ENCODE measurements around the gene AKAP10. TPM values are rescaled to one million over a fixed set of nuclear protein-coding genes. Genes with fewer than 3 reads are reported as not detected.

The AKAP10 gene
- total RNA-seq, 1 experiment from 2014 or later, result 23.3 TPM

DNA sequence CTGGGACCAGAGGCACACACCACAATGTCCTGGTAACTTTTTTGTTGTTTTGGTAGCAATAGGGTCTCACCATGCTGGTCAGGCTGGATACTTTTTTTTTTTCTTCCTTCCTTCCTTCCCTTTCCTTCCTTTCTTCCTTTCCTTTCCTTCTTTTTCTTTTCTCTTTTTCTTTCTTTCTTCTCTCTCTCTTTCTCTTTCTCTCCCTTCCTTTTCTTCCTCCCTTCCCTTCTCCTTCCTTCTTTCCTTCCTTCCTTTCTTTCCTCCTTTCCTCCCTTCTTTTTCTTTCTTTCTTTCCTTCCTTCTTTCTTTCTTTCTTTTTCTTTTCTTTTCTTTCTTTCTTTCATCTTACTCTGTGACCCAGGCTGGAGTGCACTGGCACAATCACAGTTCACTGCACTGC is 91.5 kb downstream of the AKAP10 start:
- POLR2A ChIA-PET (ENCODE audit: unreplicated experiment), result no interaction called here
- no peaks in the 10 kb centered on the region for H3K9me3 ChIP-seq (ENCODE audit: low read length)
- H3K27ac ChIP-seq (ENCODE audit: low read length), result no peak overlapping the region
- ATAC-seq, result no peak
- no peaks in the 10 kb centered on the region for H3K4me1 ChIP-seq (ENCODE audit: insufficient read depth, low read length)
- BruUV-seq (replicated peaks), result no TSS peak
- H3K4me2 ChIP-seq (ENCODE audit: low read length), result no peak overlapping the region
- intact Hi-C loops (cut with micrococcal nuclease), result no loop called here
- CTCF ChIA-PET, result no interaction called here
- no peak overlapping the region for H2AFZ ChIP-seq (ENCODE audit: low read length)
- H3K79me2 ChIP-seq (ENCODE audit: low read length), result no peaks in the 10 kb centered on the region
- no peaks in the 10 kb centered on the region for H3K27me3 ChIP-seq (ENCODE audit: low read length)
- H3K4me3 ChIP-seq (ENCODE audit: low read length), result no peak overlapping the region
- H3K9me2 ChIP-seq (replicated peaks; ENCODE audit: low read length), result no peaks in the 10 kb centered on the region
- DNase-seq, result no peak
- no peaks in the 10 kb centered on the region for H3F3A ChIP-seq (ENCODE audit: low read length, unreplicated experiment)
- H3K36me3 ChIP-seq (ENCODE audit: low read depth, low read length), result no peaks in the 10 kb centered on the region
- no peak for TF ChIP-seq EZH2 (IDR thresholded peaks at IDR 0.05; ENCODE audit: low read length, unreplicated experiment)
- TF ChIP-seq, protein P1, sequence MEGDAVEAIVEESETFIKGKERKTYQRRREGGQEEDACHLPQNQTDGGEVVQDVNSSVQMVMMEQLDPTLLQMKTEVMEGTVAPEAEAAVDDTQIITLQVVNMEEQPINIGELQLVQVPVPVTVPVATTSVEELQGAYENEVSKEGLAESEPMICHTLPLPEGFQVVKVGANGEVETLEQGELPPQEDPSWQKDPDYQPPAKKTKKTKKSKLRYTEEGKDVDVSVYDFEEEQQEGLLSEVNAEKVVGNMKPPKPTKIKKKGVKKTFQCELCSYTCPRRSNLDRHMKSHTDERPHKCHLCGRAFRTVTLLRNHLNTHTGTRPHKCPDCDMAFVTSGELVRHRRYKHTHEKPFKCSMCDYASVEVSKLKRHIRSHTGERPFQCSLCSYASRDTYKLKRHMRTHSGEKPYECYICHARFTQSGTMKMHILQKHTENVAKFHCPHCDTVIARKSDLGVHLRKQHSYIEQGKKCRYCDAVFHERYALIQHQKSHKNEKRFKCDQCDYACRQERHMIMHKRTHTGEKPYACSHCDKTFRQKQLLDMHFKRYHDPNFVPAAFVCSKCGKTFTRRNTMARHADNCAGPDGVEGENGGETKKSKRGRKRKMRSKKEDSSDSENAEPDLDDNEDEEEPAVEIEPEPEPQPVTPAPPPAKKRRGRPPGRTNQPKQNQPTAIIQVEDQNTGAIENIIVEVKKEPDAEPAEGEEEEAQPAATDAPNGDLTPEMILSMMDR (conservative IDR thresholded peaks at IDR 0.05; ENCODE audit: low read depth, low read length), result no peak
- H4K20me1 ChIP-seq (ENCODE audit: low read length), result no peaks in the 10 kb centered on the region
- H3K9ac ChIP-seq (ENCODE audit: low read length), result no peak overlapping the region

DNA sequence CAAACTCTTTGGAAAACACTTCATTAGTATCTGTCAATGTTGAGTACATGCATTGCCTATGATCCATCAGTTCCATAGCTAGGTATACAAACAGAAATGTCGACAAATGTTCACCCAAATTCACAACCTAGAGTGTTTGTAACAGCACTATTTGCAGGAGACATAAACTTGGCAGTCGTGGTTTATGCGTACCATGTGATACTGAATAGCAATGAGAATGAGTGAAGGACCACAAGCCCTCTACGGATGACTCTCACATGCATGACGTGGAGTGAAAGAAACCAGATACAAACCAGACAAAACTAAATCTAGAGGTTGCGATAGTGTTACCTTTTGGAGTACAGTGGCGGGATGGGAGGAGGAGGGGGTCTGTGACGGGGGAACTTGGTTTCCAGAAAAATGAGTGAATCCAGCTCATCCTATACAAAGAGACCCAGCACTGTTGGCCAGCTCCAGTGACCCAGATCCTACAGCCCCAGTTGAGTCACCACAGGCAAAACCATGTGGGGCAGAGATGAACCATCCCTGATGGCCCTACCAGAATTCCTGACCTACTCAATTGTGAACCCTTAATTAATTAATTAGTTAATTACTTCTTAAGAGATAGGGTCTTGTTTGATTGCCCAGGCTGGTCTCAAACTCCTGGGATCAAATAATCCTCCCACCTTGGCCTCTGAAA is 94.0 kb downstream of the AKAP10 start:
- no peak overlapping the region for H3K9ac ChIP-seq (ENCODE audit: low read length)
- H3K27ac ChIP-seq (ENCODE audit: low read length), result no peak overlapping the region
- no TSS peak for BruUV-seq (replicated peaks)
- no peaks in the 10 kb centered on the region for H3K79me2 ChIP-seq (ENCODE audit: low read length)
- H3K9me3 ChIP-seq (ENCODE audit: low read length), result no peaks in the 10 kb centered on the region
- TF ChIP-seq EZH2 (IDR thresholded peaks at IDR 0.05; ENCODE audit: low read length, unreplicated experiment) (no peak), EZH2phosphoT487 (IDR thresholded peaks at IDR 0.05; ENCODE audit: borderline replicate concordance, low read length) (no peak)
- TF ChIP-seq, protein P1 (conservative IDR thresholded peaks at IDR 0.05; ENCODE audit: low read depth, low read length), result no peak
- ChIA-PET CTCF (no interaction called here), POLR2A (ENCODE audit: unreplicated experiment) (no interaction called here)
- no peaks in the 10 kb centered on the region for H3K27me3 ChIP-seq (ENCODE audit: low read length)
- H3K36me3 ChIP-seq (ENCODE audit: low read depth, low read length), result no peaks in the 10 kb centered on the region
- H4K20me1 ChIP-seq (ENCODE audit: low read length), result no peaks in the 10 kb centered on the region
- DNase-seq (no peak), ATAC-seq (no peak)
- no peaks in the 10 kb centered on the region for H3F3A ChIP-seq (ENCODE audit: low read length, unreplicated experiment)
- H2AFZ ChIP-seq (ENCODE audit: low read length), result no peak overlapping the region
- H3K4me1 ChIP-seq (ENCODE audit: insufficient read depth, low read length), result no peaks in the 10 kb centered on the region
- H3K4me2 ChIP-seq (ENCODE audit: low read length), result no peak overlapping the region
- no peak overlapping the region for H3K4me3 ChIP-seq (ENCODE audit: low read length)
- intact Hi-C loops (cut with micrococcal nuclease), result no loop called here
- no peaks in the 10 kb centered on the region for H3K9me2 ChIP-seq (replicated peaks; ENCODE audit: low read length)

DNA sequence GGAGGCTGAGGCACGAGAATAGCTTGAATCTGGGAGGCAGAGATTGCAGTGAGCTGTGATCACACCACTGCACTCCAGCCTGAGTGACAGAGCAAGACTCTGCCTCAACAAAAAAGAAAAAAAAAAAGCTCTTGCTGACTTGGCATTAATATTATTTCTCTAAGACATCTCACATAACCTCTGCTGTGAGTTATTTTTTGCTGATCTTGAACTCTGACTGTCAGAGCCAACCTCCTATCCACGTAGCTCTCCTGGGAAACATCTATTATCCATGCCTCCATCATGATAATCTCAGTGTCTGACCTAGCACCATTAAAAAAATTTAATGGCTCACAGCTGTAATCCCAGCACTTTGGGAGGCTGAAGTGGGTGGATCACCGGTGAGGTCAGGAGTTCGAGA is 97.2 kb downstream of the AKAP10 start:
- POLR2A ChIA-PET (ENCODE audit: unreplicated experiment), result no interaction called here
- CTCF ChIA-PET, result no interaction called here
- DNase-seq (no peak), ATAC-seq (no peak)
- Histone ChIP-seq H3F3A (ENCODE audit: low read length, unreplicated experiment) (no peaks in the 10 kb centered on the region), H3K9me2 (replicated peaks; ENCODE audit: low read length) (no peaks in the 10 kb centered on the region), H3K27ac (ENCODE audit: low read length) (no peak overlapping the region), H3K79me2 (ENCODE audit: low read length) (no peaks in the 10 kb centered on the region), H2AFZ (ENCODE audit: low read length) (no peak overlapping the region), H4K20me1 (ENCODE audit: low read length) (no peaks in the 10 kb centered on the region), H3K4me3 (ENCODE audit: low read length) (no peak overlapping the region), H3K4me1 (ENCODE audit: insufficient read depth, low read length) (no peaks in the 10 kb centered on the region), H3K9ac (ENCODE audit: low read length) (no peak overlapping the region), H3K36me3 (ENCODE audit: low read depth, low read length) (no peaks in the 10 kb centered on the region), H3K9me3 (ENCODE audit: low read length) (no peaks in the 10 kb centered on the region), H3K4me2 (ENCODE audit: low read length) (no peak overlapping the region), H3K27me3 (ENCODE audit: low read length) (no peaks in the 10 kb centered on the region)
- intact Hi-C loops (cut with micrococcal nuclease), result no loop called here
- no TSS peak for BruUV-seq (replicated peaks)
- TF ChIP-seq EZH2phosphoT487 (IDR thresholded peaks at IDR 0.05; ENCODE audit: borderline replicate concordance, low read length), result no peak
- TF ChIP-seq EZH2 (IDR thresholded peaks at IDR 0.05; ENCODE audit: low read length, unreplicated experiment), result no peak
- TF ChIP-seq, protein P1 (conservative IDR thresholded peaks at IDR 0.05; ENCODE audit: low read depth, low read length), result no peak

Measured in PC-3 (cell line).